Parathyroid adenoma (tissue), 2 donors: Measurements from ENCODE around the gene SLC34A1.

Experiments
- H2AFZ ChIP-seq: fragments of 300-600 bp; sonication (generic); one replicate; pipeline ENCODE4 v1.7.0; 2017; ENCODE audit warnings: antibody characterized with exemption, mild to moderate bottlenecking
- H3K27ac ChIP-seq: fragments of 300-600 bp; sonication (generic); one replicate; pipeline ENCODE4 v1.7.0; 2017
- H3K27me3 ChIP-seq: fragments of 300-600 bp; sonication (generic); one replicate; pipeline ENCODE4 v1.7.0; 2017; ENCODE audit warnings: low read length; ENCODE audit not compliant: control insufficient read depth, insufficient read depth
- H3K36me3 ChIP-seq: fragments of 300-600 bp; sonication (generic); one replicate; pipeline ENCODE4 v1.7.0; 2017; ENCODE audit warnings: low read length; ENCODE audit not compliant: control insufficient read depth, insufficient read depth
- H3K4me1 ChIP-seq: fragments of 300-600 bp; sonication (generic); one replicate; pipeline ENCODE4 v1.7.0; 2017; ENCODE audit warnings: control low read depth
- H3K4me2 ChIP-seq: fragments of 300-600 bp; sonication (generic); one replicate; pipeline ENCODE4 v1.7.0; 2017; ENCODE audit warnings: low read length
- H3K4me3 ChIP-seq: fragments of 300-600 bp; sonication (generic); one replicate; pipeline ENCODE4 v1.7.0; 2017; ENCODE audit warnings: low read depth, low read length
- H3K79me2 ChIP-seq: fragments of 300-600 bp; sonication (generic); one replicate; pipeline ENCODE4 v1.7.0; 2017; ENCODE audit warnings: control low read depth
- H3K9ac ChIP-seq: fragments of 300-600 bp; sonication (generic); one replicate; pipeline ENCODE4 v1.7.0; 2017; ENCODE audit warnings: mild to moderate bottlenecking
- H3K9me3 ChIP-seq: fragments of 300-600 bp; sonication (generic); one replicate; pipeline ENCODE4 v1.7.0; 2017; ENCODE audit warnings: low read length; ENCODE audit not compliant: control insufficient read depth
- TF ChIP-seq, protein P1 (sequence below): fragments of 300-600 bp; sonication (generic); IDR thresholded peaks from one replicate; pipeline ENCODE4 v1.7.0; 2017; ENCODE audit warnings: antibody characterized with exemption, mild to moderate bottlenecking
- donor health status: primary hyperparathyroidism.

SLC34A1 gene

DNA sequence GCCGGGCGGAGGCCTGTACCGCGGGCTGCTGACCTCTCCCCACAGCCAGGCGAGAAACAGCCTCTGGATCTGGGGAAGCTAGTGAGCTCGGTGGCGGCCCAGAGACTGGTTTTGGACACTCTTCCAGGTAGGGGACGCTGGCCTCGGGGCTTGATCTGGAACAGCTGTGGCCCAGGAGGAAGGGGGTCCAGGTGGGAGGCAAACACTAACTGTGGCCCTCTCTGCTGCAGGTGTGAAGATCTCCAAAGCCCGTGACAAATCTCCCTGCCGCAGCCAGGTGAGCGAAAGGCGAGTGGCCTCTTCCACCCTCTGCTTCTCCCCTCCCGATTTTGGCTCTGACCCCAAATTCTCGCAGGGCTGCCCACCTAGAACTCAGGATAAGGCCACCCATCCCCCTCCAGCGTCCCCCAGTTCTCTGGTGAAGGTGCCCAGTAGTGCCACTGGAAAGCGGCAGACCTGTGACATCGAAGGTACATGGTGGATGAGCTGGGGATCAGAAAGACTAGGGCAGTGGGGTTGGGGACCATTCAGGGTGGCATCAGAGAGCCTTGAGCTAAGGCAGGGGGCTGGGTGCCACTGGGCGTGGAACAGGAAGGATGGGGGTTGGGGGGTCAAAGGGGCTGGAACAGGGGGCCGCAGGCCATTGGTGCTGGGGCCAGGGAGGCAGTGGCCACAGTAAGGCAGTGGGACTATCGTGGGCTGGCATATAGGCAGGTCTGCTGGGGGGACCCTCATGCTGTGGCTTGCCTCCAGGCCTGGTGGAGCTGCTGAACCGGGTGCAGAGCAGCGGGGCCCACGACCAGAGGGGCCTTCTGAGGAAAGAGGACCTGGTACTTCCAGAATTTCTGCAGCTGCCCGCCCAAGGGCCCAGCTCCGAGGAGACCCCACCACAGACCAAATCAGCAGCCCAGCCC lies 12.9 kb upstream of the SLC34A1 start:
- peak overlapping the region; percentile 45 for H3K4me3 ChIP-seq
- H3K27ac ChIP-seq, result no peak overlapping the region
- TF ChIP-seq, protein P1, sequence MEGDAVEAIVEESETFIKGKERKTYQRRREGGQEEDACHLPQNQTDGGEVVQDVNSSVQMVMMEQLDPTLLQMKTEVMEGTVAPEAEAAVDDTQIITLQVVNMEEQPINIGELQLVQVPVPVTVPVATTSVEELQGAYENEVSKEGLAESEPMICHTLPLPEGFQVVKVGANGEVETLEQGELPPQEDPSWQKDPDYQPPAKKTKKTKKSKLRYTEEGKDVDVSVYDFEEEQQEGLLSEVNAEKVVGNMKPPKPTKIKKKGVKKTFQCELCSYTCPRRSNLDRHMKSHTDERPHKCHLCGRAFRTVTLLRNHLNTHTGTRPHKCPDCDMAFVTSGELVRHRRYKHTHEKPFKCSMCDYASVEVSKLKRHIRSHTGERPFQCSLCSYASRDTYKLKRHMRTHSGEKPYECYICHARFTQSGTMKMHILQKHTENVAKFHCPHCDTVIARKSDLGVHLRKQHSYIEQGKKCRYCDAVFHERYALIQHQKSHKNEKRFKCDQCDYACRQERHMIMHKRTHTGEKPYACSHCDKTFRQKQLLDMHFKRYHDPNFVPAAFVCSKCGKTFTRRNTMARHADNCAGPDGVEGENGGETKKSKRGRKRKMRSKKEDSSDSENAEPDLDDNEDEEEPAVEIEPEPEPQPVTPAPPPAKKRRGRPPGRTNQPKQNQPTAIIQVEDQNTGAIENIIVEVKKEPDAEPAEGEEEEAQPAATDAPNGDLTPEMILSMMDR, result no peak

DNA sequence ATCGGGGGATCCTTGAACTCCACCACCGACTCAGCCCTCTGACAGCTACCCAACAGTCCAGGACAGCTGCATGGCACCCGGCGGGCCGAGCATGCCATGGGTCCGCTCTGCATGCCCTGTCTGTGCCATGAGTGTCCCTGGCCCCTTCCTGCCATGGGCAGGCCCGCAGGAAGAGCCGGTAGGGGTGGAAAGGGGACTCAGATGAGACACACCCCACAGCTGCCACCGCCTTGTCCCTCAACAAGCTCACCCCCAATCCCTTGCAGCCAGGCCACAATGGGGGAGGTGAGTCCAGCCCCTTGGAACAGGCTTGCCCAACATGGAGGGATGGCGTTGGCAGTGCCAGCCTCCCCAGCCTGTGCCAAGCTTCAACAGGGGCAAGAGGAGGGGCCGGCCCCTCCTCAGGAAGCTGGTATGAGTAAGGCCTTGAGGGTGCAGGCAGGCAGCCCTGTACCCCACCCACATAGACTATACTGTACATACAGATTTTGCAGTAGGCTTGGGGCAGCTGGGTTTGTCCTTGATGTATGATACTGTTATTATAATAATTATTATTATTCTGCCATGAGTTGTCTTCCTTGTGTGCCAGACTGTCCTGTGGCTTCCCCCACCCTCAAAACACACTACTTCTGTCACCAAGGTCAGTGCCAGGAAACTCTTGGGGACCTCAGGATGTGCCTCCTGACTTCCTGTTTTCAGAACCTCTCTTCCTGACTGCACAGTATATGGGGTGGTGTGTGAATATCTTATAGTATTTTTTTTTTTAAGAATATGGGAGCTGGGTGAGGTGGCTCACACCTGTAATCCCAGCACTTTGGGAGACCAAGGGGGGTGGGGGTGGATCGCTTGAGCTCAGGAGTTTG lies 12.0 kb upstream of the SLC34A1 start:
- Histone ChIP-seq H3K27me3 (no peaks in the 10 kb centered on the region), H3K27ac (no peak overlapping the region), H3K4me3 (no peak overlapping the region), H3K36me3 (no peaks in the 10 kb centered on the region), H3K4me1 (no peaks in the 10 kb centered on the region), H3K4me2 (no peak overlapping the region), H3K79me2 (no peaks in the 10 kb centered on the region), H3K9ac (no peak overlapping the region), H2AFZ (no peak overlapping the region), H3K9me3 (no peaks in the 10 kb centered on the region)
- TF ChIP-seq, protein P1, result no peak

More for the DNA sequence above, 12.9 kb upstream of the SLC34A1 start:
- peaks cover 3% of the 10 kb centered on the region for H3K4me1 ChIP-seq
- H3K79me2 ChIP-seq, result no peaks in the 10 kb centered on the region
- no peaks in the 10 kb centered on the region for H3K36me3 ChIP-seq
- no peak overlapping the region for H3K9ac ChIP-seq
- peak overlapping the region; percentile 46 for H3K4me2 ChIP-seq
- peak overlapping the region; percentile 85 for H2AFZ ChIP-seq
- H3K9me3 ChIP-seq, result no peaks in the 10 kb centered on the region
- no peaks in the 10 kb centered on the region for H3K27me3 ChIP-seq

- no peaks in the 10 kb centered on the region for H3K27me3 ChIP-seq
- H2AFZ ChIP-seq, result no peak overlapping the region
- H3K36me3 ChIP-seq, result no peaks in the 10 kb centered on the region
- H3K27ac ChIP-seq, result no peak overlapping the region
- no peaks in the 10 kb centered on the region for H3K4me1 ChIP-seq
- no peaks in the 10 kb centered on the region for H3K9me3 ChIP-seq
- no peak overlapping the region for H3K9ac ChIP-seq
- H3K4me3 ChIP-seq, result no peak overlapping the region
- no peak overlapping the region for H3K4me2 ChIP-seq
- TF ChIP-seq, protein P1, result no peak
- no peaks in the 10 kb centered on the region for H3K79me2 ChIP-seq
Measured at GRCh38 chr5:177372910-177373309, 11.3 kb upstream of the SLC34A1 start.

DNA sequence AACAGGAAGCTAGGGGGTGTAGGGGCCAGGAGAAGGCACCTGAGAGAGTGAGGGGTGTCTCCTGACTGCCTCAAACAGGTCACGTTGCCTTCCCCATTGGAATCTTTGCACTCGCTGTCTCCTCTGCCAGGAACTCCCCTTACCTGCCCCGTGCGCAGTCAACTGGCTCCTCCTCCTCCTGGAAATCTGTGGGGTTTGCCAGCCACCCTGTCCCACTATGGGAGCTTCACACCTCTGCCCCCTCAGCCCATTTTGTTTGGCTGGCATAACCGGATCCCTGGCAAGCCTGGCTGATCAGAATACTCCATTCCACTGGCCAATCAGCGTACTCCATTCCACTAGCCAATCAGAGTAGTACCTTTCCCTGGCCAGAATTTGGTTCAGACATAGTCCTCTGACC lies 10.4 kb upstream of the SLC34A1 start:
- Histone ChIP-seq H3K4me2 (no peak overlapping the region), H3K4me3 (no peak overlapping the region), H3K79me2 (no peaks in the 10 kb centered on the region), H3K9me3 (no peaks in the 10 kb centered on the region), H3K27me3 (no peaks in the 10 kb centered on the region), H3K9ac (no peak overlapping the region), H2AFZ (no peak overlapping the region), H3K4me1 (no peaks in the 10 kb centered on the region), H3K36me3 (no peaks in the 10 kb centered on the region), H3K27ac (no peak overlapping the region)
- TF ChIP-seq, protein P1, result no peak
